ENCODE results near the gene YBX2. TPM values are rescaled to one million over a fixed set of nuclear protein-coding genes. Genes with fewer than 3 reads are reported as not detected.
"Not testable (repeated sequence)": the region's sequence is repeated elsewhere in the genome, so short reads cannot be mapped to it uniquely, and the experiment has no call there.

The YBX2 gene
- polyA plus RNA-seq, 1 experiment, result 0.02 TPM

DNA sequence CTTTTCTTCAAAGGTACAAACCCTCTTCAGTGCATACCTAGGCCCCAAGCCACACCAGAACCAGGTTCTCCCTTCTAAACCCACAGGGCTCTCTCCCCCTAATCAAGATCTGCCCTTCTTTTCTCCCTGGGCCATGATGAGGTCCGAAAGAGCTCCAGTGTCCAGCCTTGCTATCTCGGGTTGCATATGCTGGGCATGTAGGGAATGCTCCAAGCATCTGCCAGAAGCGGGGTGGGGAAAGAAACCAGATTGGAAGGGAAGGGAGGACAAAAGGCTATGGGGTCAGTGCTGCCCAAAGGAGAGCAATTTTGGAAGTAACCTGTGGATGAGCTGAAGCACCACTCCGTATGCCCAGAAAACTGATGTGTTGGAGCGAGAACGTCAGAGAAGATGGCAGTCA, 45.2 kb downstream of the YBX2 start:
- CTCF ChIA-PET, result interaction anchor here (0.6 to 1.2 kb wide), 4 partner anchors 27 to 1248 kb away, joined by 3 to 4 read pairs (median 4); no protein-coding TSS in a partner anchor
- TF ChIP-seq, protein P1, sequence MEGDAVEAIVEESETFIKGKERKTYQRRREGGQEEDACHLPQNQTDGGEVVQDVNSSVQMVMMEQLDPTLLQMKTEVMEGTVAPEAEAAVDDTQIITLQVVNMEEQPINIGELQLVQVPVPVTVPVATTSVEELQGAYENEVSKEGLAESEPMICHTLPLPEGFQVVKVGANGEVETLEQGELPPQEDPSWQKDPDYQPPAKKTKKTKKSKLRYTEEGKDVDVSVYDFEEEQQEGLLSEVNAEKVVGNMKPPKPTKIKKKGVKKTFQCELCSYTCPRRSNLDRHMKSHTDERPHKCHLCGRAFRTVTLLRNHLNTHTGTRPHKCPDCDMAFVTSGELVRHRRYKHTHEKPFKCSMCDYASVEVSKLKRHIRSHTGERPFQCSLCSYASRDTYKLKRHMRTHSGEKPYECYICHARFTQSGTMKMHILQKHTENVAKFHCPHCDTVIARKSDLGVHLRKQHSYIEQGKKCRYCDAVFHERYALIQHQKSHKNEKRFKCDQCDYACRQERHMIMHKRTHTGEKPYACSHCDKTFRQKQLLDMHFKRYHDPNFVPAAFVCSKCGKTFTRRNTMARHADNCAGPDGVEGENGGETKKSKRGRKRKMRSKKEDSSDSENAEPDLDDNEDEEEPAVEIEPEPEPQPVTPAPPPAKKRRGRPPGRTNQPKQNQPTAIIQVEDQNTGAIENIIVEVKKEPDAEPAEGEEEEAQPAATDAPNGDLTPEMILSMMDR (IDR thresholded peaks at IDR 0.05; ENCODE audit: low read depth, low read length), result no peak

DNA sequence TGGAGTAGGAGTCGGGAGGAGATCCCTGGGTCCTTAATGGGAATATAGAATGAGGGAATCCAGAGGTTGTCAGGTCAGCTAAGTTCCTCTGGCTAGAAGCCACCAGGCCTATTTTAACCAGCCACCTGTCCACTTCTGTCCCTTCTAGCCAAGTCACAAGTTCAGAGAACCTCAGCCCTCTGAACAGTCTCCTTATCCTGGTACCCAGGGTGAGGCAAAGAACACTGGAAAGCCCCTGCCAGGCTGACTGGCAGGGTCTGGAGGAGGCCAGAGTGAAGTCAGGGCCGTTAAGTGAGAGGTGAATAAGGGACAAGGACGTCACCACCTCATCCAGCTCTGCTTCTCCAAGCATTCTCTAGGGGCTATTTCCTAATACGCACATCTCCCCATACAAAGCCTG, 45.6 kb downstream of the YBX2 start:
- CTCF ChIA-PET, result no interaction called here
- H3K27me3 ChIP-seq (ENCODE audit: control insufficient read depth, insufficient read depth, low read length), result no peaks in the 10 kb centered on the region
- H3K27ac ChIP-seq (ENCODE audit: low read depth, low read length), result no peak overlapping the region
- no peaks in the 10 kb centered on the region; the same call in 1 of the 2 replicates for H3K9me3 ChIP-seq (ENCODE audit: control insufficient read depth, insufficient read depth, low read length)
- POLR2A ChIA-PET, result no interaction called here
- TF ChIP-seq, protein P1 (IDR thresholded peaks at IDR 0.05; ENCODE audit: low read depth, low read length), result no peak
- no peak overlapping the region for H3K4me3 ChIP-seq (ENCODE audit: low read depth, low read length)
- no peak for DNase-seq (ENCODE audit: low read depth, low spot score)

More for the DNA sequence above, 45.2 kb downstream of the YBX2 start:
- Histone ChIP-seq H3K27ac (ENCODE audit: low read depth, low read length) (no peak overlapping the region), H3K4me3 (ENCODE audit: low read depth, low read length) (0 out of 2 replicates have a peak overlapping the region, but pooled peaks have one; percentile 17), H3K27me3 (ENCODE audit: control insufficient read depth, insufficient read depth, low read length) (no peaks in the 10 kb centered on the region), H3K9me3 (ENCODE audit: control insufficient read depth, insufficient read depth, low read length) (no peaks in the 10 kb centered on the region; the same call in 1 of the 2 replicates)
- POLR2A ChIA-PET, result no interaction called here
- DNase-seq (ENCODE audit: low read depth, low spot score), result no peak

DNA sequence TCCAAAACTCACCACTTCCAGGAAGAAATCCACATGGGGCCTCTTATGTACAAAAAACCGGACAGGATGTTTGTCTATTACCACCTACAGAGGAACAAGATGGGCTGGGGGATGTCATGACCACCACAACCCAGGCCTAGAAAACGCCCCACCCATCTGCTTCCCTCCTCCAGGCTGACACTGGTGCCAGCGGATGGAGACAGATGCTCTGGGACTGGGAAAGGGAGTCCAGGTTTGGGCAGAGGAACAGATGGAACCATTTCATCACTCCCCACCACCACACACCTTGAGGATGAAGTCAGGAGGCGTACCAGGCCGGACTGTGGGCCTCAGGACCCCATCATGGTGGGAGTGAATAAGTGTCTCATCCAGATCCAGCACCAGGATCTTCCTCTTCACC, 47.7 kb downstream of the YBX2 start:
- Histone ChIP-seq H3K9me3 (ENCODE audit: control insufficient read depth, insufficient read depth, low read length) (peaks cover 3% of the 10 kb centered on the region; the same call in 1 of the 2 replicates), H3K27me3 (ENCODE audit: control insufficient read depth, insufficient read depth, low read length) (no peaks in the 10 kb centered on the region), H3K4me3 (ENCODE audit: low read depth, low read length) (no peak overlapping the region), H3K27ac (ENCODE audit: low read depth, low read length) (no peak overlapping the region)
- DNase-seq (ENCODE audit: low read depth, low spot score), result no peak
- CTCF ChIA-PET, result no interaction called here
- POLR2A ChIA-PET, result no interaction called here
- TF ChIP-seq, protein P1 (IDR thresholded peaks at IDR 0.05; ENCODE audit: low read depth, low read length), result no peak

DNA sequence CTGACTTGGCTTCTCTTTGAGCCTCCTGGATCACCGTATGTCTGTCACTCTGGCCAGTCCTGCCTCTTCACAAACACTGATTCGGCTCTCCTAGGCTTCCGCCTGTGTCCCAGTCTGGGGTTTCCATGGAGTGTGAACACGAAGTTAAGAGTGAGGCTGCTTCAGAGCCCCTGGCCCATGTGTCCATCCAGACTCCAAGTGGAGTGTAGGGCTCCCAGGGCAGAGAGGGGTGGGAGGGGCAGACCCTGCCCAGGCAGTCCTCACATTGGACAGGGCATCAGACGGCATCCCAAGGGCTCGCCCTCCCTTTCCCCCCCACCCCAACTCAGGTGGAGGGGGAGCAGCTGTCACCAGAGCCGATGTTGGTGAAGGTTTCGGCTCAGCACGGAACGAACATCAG, 50.6 kb downstream of the YBX2 start:
- DNase-seq (ENCODE audit: low read depth, low spot score); H3K27me3 ChIP-seq (ENCODE audit: control insufficient read depth, insufficient read depth, low read length); H3K4me3 ChIP-seq (ENCODE audit: low read depth, low read length); H3K27ac ChIP-seq (ENCODE audit: low read depth, low read length); H3K9me3 ChIP-seq (ENCODE audit: control insufficient read depth, insufficient read depth, low read length); CTCF ChIA-PET: not testable (repeated sequence)
- POLR2A ChIA-PET, result interaction anchor here (1.0 to 2.9 kb wide), 2 partner anchors 23 to 52 kb away, joined by 3 to 12 read pairs; partner anchors contain the start of genes ACADVL and DLG4

DNA sequence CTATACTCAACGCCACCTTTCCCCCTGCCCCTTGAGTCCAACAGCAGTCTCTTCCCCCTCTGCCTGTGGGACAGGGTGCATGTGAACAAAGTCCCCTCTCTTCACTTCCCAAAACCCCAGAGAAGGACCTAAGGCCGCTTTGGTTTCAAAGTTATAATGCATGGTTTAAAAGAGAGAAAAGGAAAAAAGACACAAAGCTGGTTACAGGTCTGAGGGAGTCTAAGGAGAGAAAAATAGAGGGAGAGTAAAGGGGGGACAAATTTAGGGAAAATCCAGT, 51.0 kb downstream of the YBX2 start:
- ChIA-PET POLR2A (interaction anchor here (1.0 to 2.9 kb wide), 4 partner anchors 8 to 53 kb away, joined by 3 to 18 read pairs (median 8); partner anchors contain the start of genes ACADVL, CTDNEP1, DLG4 and ELP5), CTCF (interaction anchor here (1.4 kb wide), 1 partner anchor 62 kb away, joined by 3 read pairs; no protein-coding TSS in a partner anchor)
- no peak for DNase-seq (ENCODE audit: low read depth, low spot score)
- Histone ChIP-seq H3K27me3 (ENCODE audit: control insufficient read depth, insufficient read depth, low read length) (no peaks in the 10 kb centered on the region), H3K4me3 (ENCODE audit: low read depth, low read length) (peak overlapping the region; percentile 97), H3K9me3 (ENCODE audit: control insufficient read depth, insufficient read depth, low read length) (peaks cover 3% of the 10 kb centered on the region; the same call in 1 of the 2 replicates), H3K27ac (ENCODE audit: low read depth, low read length) (peak overlapping the region; percentile 94)
- TF ChIP-seq, protein P1 (IDR thresholded peaks at IDR 0.05; ENCODE audit: low read depth, low read length), result no peak
